AG09309 (cell line): ENCODE measurements around the gene MAP3K13.

Source experiments
- DNase-seq: peaks from one replicate; pipeline ENCODE4 v3.0.0-alpha.2; 2010; ENCODE audit warnings: low read depth
- H3K4me3 ChIP-seq: 2 replicates; pipeline ENCODE4 v1.5.1; 2011; ENCODE audit warnings: mild to moderate bottlenecking, low read depth, low read length, moderate library complexity; ENCODE audit not compliant: control insufficient read depth
- CTCF ChIP-seq: IDR thresholded peaks from 2 replicates; pipeline ENCODE4 v1.5.1; 2011; ENCODE audit warnings: mild to moderate bottlenecking, low read depth, low read length, inconsistent platforms; ENCODE audit not compliant: insufficient read depth, control insufficient read depth; ENCODE audit errors: missing control alignments

The MAP3K13 gene

GRCh38 chr3:185341616-185342458 lies 21.1 kb upstream of the MAP3K13 start:
- no peak for TF ChIP-seq CTCF
- no peak overlapping the region for H3K4me3 ChIP-seq
- DNase-seq, result no peak

GRCh38 chr3:185342459-185343174 lies 20.3 kb upstream of the MAP3K13 start:
- H3K4me3 ChIP-seq, result no peak overlapping the region
- TF ChIP-seq CTCF, result no peak
- no peak for DNase-seq

GRCh38 chr3:185347399-185347798 lies 15.5 kb upstream of the MAP3K13 start:
- no peak overlapping the region for H3K4me3 ChIP-seq
- TF ChIP-seq CTCF, result no peak
- no peak for DNase-seq

GRCh38 chr3:185350841-185351240 lies 12.1 kb upstream of the MAP3K13 start:
- H3K4me3 ChIP-seq, result no peak overlapping the region
- no peak for TF ChIP-seq CTCF
- DNase-seq, result no peak

- no peak for DNase-seq
- TF ChIP-seq CTCF, result no peak
Observed at GRCh38 chr3:185351396-185351795, 11.5 kb upstream of the MAP3K13 start.

GRCh38 chr3:185353225-185353624 lies 9.7 kb upstream of the MAP3K13 start:
- TF ChIP-seq CTCF, result no peak

More at GRCh38 chr3:185351396-185351795, 11.5 kb upstream of the MAP3K13 start:
- H3K4me3 ChIP-seq, result no peak overlapping the region

More at GRCh38 chr3:185353225-185353624, 9.7 kb upstream of the MAP3K13 start:
- no peak for DNase-seq
- no peak overlapping the region for H3K4me3 ChIP-seq
